ENCODE measurements around the gene NECTIN2.
A peak's percentile ranks its signal among the peaks of the same experiment; 100 is the strongest.

Gene NECTIN2

GRCh38 chr19:44800461-44800860 is 45.6 kb upstream of the NECTIN2 start:
- Histone ChIP-seq H2AFZ (ENCODE audit: low read depth, low read length, severe bottlenecking) (no peak overlapping the region), H3K79me2 (ENCODE audit: insufficient read depth, low read length) (no peaks in the 10 kb centered on the region), H3K4me2 (ENCODE audit: low read depth, low read length, poor library complexity, severe bottlenecking) (no peak overlapping the region), H3K36me3 (ENCODE audit: low read length) (no peaks in the 10 kb centered on the region), H3K9me2 (replicated peaks; ENCODE audit: insufficient read depth, low read length) (no peaks in the 10 kb centered on the region), H3K4me3 (ENCODE audit: insufficient read depth, low read length, poor library complexity, severe bottlenecking) (no peak overlapping the region), H3K9ac (ENCODE audit: low read length) (no peak overlapping the region), H4K20me1 (ENCODE audit: low read depth, low read length) (no peaks in the 10 kb centered on the region), H3F3A (ENCODE audit: insufficient read depth) (no peaks in the 10 kb centered on the region), H3K27ac (ENCODE audit: low read depth, low read length) (no peak overlapping the region), H3K27me3 (ENCODE audit: low read length) (no peaks in the 10 kb centered on the region), H3K9me3 (ENCODE audit: insufficient read depth, low read length) (no peaks in the 10 kb centered on the region)
- TF ChIP-seq EZH2phosphoT487 (conservative IDR thresholded peaks at IDR 0.05; ENCODE audit: low read length) (no peak), CTCF (IDR thresholded peaks at IDR 0.05; ENCODE audit: insufficient read depth, low read length, poor library complexity, severe bottlenecking) (peak; percentile 88)

- no peak overlapping the region for H3K27ac ChIP-seq (ENCODE audit: low read depth, low read length)
- no peaks in the 10 kb centered on the region for H3K27me3 ChIP-seq (ENCODE audit: low read length)
These were observed 42.4 kb upstream of the NECTIN2 start for GRCh38 chr19:44803442-44804428.

GRCh38 chr19:44806291-44806690 is 39.8 kb upstream of the NECTIN2 start:
- Histone ChIP-seq H4K20me1 (ENCODE audit: low read depth, low read length) (no peaks in the 10 kb centered on the region), H3F3A (ENCODE audit: insufficient read depth) (no peaks in the 10 kb centered on the region), H3K27ac (ENCODE audit: low read depth, low read length) (no peak overlapping the region), H3K4me2 (ENCODE audit: low read depth, low read length, poor library complexity, severe bottlenecking) (no peak overlapping the region), H3K9ac (ENCODE audit: low read length) (no peak overlapping the region), H3K79me2 (ENCODE audit: insufficient read depth, low read length) (no peaks in the 10 kb centered on the region), H3K9me2 (replicated peaks; ENCODE audit: insufficient read depth, low read length) (no peaks in the 10 kb centered on the region), H3K27me3 (ENCODE audit: low read length) (no peaks in the 10 kb centered on the region), H3K4me3 (ENCODE audit: insufficient read depth, low read length, poor library complexity, severe bottlenecking) (no peak overlapping the region), H3K9me3 (ENCODE audit: insufficient read depth, low read length) (no peaks in the 10 kb centered on the region), H2AFZ (ENCODE audit: low read depth, low read length, severe bottlenecking) (no peak overlapping the region), H3K36me3 (ENCODE audit: low read length) (no peaks in the 10 kb centered on the region)
- TF ChIP-seq CTCF (IDR thresholded peaks at IDR 0.05; ENCODE audit: insufficient read depth, low read length, poor library complexity, severe bottlenecking) (no peak), EZH2phosphoT487 (conservative IDR thresholded peaks at IDR 0.05; ENCODE audit: low read length) (no peak)

More at GRCh38 chr19:44803442-44804428, 42.4 kb upstream of the NECTIN2 start:
- Histone ChIP-seq H3K4me3 (ENCODE audit: insufficient read depth, low read length, poor library complexity, severe bottlenecking) (no peak overlapping the region), H2AFZ (ENCODE audit: low read depth, low read length, severe bottlenecking) (no peak overlapping the region), H3K4me2 (ENCODE audit: low read depth, low read length, poor library complexity, severe bottlenecking) (no peak overlapping the region), H4K20me1 (ENCODE audit: low read depth, low read length) (no peaks in the 10 kb centered on the region), H3K36me3 (ENCODE audit: low read length) (no peaks in the 10 kb centered on the region), H3K9me2 (replicated peaks; ENCODE audit: insufficient read depth, low read length) (no peaks in the 10 kb centered on the region), H3K79me2 (ENCODE audit: insufficient read depth, low read length) (no peaks in the 10 kb centered on the region), H3K9me3 (ENCODE audit: insufficient read depth, low read length) (no peaks in the 10 kb centered on the region), H3F3A (ENCODE audit: insufficient read depth) (no peaks in the 10 kb centered on the region), H3K9ac (ENCODE audit: low read length) (no peak overlapping the region)
- TF ChIP-seq EZH2phosphoT487 (conservative IDR thresholded peaks at IDR 0.05; ENCODE audit: low read length), result no peak

- no peaks in the 10 kb centered on the region for H4K20me1 ChIP-seq (ENCODE audit: low read depth, low read length)
- no peaks in the 10 kb centered on the region for H3F3A ChIP-seq (ENCODE audit: insufficient read depth)
- no peak overlapping the region for H3K27ac ChIP-seq (ENCODE audit: low read depth, low read length)
- no peaks in the 10 kb centered on the region for H3K9me2 ChIP-seq (replicated peaks; ENCODE audit: insufficient read depth, low read length)
- H3K4me2 ChIP-seq (ENCODE audit: low read depth, low read length, poor library complexity, severe bottlenecking), result no peak overlapping the region
- no peaks in the 10 kb centered on the region for H3K36me3 ChIP-seq (ENCODE audit: low read length)
- no peaks in the 10 kb centered on the region for H3K27me3 ChIP-seq (ENCODE audit: low read length)
- no peaks in the 10 kb centered on the region for H3K9me3 ChIP-seq (ENCODE audit: insufficient read depth, low read length)
- no peak overlapping the region for H3K9ac ChIP-seq (ENCODE audit: low read length)
- H2AFZ ChIP-seq (ENCODE audit: low read depth, low read length, severe bottlenecking), result no peak overlapping the region
- TF ChIP-seq CTCF (IDR thresholded peaks at IDR 0.05; ENCODE audit: insufficient read depth, low read length, poor library complexity, severe bottlenecking) (no peak), EZH2phosphoT487 (conservative IDR thresholded peaks at IDR 0.05; ENCODE audit: low read length) (no peak)
- no peak overlapping the region for H3K4me3 ChIP-seq (ENCODE audit: insufficient read depth, low read length, poor library complexity, severe bottlenecking)
- no peaks in the 10 kb centered on the region for H3K79me2 ChIP-seq (ENCODE audit: insufficient read depth, low read length)
These were observed 38.9 kb upstream of the NECTIN2 start for GRCh38 chr19:44807162-44807561.

Data from SU-DHL-6 (cell line).